NCI-H69 (cell line): ENCODE results near the gene ELP4.

Experiments used
- DNase-seq: peaks from one replicate; lab custom pipeline; 2025; lab: John Stamatoyannopoulos, UW

The ELP4 gene

DNA sequence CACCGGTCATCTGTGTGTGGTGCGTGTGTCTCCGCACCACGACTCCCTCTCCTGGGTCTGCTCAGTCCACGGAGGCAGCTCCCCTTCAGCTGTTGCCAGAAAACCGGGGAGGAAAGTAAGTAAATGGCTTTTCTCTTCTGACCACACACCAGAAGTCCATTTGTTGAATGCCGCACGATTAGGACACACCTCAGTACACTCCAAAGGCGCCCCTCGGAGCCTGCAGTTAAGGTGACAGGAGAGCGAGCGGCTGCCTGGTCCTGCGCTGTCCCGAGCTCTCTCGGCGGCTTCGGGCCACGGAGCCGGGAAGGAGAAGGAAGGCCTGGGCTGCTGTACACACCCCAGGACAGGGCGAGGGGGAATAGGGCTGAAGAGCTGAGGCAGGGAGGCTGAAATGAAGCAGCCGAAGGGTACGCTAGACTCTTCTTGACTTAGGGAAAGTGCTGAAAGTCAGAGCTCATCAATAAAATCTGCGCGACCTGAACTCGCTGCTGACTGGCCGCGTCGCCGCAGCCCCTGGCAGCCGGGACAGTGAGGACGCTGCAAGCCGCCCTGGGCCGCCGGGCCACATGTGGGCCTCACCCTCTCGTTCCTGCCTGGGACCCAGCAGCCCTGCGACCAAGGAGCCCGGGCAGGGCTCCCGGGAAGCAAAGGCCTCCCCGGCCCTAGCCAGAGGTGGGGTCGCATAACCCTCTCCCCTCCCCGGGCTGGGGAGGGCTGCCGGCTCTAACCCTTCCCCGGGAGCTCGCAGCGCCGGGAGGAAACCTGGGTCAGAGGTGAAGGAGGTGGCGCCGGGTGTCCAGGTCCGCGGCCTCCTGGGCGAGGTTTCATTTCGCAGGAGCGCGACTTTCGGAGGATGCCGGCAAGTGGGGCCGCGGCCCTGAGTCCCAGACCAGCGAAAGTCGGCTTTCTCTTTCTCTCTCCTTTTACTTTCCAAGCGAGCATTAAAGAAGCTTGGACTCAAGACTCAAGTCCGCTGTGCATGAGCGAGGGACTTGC lies 303.1 kb downstream of the ELP4 start:
- DNase-seq, result peak; percentile 85

DNA sequence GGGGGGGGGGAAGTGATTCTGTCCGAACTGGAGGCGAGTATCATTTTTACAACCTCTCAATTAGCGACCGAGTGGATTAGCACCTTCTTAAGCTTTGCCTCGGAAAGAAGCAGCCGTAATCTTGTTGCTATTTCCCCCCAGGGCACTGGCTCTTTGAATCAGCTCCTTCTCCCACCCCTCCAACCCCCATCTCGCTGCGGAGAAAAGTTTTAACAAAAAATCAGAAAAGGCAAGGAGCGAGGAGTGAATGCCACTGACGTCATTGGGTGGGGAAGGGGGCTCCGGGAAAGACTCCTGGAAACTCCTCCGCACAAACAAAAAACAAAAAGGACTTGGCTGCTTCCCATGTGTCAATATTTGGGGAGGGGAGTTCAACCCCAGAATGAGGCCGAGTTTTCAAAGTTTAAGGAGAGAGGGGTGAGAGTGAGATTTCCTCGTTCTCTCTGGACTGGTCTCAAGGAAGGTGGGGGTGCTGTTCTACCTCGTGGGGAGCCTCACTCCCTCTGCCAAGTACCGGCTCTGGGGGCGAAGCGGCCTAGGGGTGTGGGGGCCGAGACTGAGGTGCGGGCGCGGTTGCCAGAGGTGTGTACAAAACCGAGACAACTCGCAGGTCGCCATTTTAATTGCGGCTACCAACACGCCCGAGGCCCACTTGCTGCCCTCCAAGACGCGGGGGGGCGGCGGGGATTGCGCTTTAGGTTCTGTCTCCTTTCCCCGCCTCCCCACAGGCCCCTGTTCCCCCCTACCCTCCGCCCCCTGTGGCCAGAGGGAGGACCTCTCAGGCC lies 304.0 kb downstream of the ELP4 start:
- peak; percentile 75 for DNase-seq

DNA sequence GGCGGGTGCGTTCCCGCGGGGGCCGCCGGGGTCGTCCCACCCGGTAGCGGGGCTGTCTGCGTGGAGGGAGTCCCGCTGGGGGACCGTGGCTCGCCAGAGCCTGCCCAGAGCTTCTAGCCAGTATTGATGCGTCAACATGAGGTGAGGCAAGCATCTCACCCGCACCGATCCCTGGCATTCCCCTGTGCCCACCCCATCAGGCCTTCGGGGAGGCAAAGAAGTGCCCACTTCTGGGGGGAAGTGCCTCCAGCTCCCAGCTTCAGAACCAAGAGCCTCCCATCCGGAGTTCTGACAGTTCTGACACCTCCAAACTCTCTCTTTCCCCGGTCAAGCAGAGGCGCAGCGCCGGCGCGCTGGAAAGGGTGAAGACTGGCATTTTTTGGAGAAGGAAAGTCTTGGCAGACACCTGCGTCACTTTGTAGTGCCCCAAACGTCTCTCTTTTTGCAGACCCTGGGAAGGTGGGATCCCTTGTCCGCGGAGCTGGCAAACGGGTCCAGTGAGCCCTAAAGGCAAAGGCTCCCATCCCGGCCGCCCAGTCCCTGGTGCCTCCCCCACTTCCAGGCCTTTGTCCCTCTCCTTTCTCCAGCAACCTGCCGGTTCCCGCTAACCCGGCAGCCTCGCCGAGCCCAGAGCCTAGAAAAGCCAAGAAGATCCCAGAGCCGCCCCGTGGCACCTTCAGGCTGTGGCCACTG lies 304.8 kb downstream of the ELP4 start:
- DNase-seq, result peak; percentile 16

DNA sequence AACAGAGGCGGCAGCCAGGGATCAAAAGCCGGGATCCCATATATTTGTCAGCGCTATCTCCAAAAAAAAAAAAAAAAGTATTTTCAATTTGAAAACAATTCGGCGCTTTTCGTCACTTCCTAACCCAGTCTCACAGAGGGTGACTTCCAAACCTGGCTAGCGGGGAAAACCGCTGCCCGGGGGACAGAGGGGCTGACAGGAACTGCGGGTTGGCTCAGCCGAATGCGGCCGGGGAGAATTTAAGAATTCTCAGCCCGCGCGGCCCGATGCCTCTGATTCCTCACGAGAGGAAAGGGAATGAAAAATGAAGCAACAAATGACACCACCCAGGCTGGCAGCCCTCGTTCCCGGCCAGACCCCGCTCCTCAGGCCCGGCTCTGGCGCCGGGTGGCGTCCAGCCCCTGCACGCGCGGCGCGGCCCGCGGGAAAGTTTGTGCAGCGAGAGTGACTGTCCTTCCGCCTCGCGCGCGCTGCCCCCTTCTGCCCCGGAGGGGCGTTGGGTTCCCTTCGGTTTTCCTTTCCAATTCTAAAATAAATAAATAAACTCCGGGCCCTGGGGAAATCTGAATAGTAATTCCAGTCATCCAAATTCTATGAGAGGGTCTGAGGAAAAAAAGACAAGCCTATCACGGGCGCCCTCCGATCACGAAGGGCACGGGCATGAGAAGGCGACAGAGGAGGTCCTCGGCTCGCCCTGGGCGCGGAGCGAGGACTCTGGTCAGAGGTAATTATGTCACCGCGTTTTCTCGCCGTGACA lies 306.3 kb downstream of the ELP4 start:
- peak; percentile 39 for DNase-seq

DNA sequence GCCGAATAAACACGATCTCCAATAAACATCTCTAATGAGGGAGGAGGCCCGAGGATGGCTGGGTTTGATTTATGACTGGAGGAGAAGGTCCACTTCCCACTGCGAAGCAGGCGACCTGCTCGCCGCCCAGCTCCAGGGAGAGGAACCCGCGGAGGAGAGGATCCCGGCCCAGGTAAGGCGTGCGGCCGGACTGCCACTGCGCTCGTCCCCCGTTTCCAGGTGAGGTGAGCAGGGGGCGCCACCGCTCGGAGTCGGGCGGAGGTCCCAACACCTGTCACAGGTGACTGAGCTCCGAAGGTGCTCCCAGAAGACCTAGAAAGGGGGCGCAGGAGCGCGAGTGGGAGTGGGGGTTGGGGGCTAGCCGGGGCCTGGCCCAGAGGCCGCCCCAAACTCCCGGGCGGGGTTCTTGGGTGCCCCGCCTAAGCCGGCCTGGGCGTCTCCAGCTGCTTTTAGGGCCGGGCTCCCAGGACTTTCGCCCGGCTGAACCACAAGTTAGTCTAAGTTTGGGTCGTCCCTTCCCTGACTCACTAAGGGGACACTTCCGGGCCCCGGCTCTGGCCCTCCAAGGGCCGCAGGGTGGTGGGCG lies 307.0 kb downstream of the ELP4 start:
- DNase-seq, result peak; percentile 69

DNA sequence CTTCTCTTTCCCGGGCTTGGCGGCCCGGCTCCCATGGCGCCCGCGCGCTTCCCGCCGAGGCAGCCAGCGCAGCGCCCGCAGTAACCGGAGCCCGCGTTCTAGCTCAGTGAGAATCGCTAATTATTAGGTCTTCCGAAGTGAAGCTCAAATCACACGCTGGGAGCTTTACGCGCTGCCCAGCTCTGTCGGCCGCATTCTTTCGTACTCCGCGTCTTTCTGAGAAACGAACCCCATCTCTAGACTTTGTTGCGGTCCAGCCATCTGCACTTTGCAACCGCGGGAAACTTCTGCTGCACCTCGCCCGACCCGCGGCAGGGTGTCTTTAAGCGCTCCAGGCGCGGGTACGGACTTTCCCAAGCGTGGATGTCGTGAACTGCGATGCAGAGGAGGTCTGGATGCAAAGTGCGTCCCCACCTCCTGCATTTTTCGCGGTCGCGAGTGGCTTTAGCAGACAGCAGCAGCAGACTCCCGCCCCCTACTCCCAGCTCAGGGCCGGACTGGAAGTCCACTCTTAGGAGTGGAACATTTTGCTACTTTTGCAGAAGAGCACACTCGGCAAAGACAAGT lies 307.6 kb downstream of the ELP4 start:
- peak; percentile 73 for DNase-seq

DNA sequence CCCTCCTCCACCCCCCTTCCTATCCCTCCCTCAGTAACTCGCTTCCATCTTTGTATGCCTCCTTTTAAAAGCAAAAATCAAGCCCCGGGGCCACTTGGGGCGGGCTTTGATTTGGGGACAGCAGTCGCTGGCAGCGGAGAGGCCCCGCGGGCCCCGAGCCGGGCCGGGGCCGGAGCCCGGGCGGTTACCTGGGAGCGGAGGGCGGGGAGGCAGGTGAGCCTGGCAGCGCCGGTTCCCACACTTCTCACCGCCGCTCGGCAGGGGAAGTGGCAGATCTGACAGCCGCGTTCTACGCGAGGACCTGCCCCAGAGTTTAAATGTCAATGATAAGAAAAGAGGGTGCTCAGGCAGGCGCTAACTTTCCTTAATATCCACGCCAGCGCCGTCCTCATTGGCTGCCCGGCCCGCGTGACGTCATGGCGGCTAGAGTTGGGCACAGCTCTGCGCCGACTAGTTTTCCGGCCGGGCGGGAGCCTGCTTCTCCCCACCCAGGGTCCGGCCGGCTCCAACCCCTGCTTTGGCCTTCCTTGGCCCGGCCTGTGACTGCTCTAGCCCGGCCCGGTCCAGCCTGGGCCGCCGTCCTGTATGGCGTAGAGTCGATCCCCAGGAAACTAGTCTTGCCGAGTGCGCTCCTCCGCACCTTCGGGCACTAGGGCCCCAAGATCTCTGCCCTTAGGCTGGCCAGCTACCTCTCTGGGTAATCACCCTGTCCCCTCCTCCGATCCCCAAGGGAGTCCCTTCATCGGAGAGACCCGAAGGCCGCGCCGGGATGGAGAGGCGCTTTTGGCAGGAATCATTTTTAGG lies 308.3 kb downstream of the ELP4 start:
- peak; percentile 35 for DNase-seq

DNA sequence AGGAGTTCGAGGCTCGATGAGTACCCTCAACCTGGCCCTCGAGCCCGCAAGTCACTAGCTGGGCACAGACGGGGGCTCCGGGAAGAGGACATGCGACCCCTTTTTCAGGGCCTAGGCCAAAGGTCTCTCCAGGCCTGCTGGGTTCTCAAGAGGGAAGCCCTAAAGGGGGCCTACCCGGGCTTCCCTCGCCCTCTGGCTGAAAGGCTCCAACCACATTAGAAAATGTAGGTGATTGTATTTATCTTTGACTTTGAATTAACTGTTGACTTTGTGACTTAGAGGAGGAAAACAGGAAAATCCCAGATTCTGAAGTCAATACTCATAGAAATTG lies 308.8 kb downstream of the ELP4 start:
- DNase-seq, result no peak

DNA sequence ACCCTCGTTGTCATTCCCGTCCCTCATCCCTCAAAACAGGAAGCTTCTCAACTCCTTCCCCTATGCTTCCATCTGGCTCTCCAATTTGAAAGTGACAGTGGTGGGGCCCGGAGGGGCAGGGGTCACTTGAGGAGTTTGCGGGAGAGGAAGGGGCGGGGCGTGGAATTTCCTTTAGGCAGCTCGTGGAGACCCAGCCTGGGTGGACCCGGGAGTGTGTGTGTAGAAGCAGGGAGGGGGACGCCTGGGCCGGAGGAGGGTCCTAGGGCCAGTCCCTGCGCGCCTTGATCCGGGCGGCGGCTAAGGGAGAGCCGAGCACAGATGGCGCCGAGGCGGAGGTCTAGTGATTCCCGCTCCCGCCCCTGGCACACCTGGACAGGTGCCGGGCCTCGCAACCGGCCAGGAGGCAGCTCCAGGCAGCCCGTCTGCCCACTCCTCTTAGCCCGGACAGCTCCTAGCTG lies 309.3 kb downstream of the ELP4 start:
- no peak for DNase-seq

DNA sequence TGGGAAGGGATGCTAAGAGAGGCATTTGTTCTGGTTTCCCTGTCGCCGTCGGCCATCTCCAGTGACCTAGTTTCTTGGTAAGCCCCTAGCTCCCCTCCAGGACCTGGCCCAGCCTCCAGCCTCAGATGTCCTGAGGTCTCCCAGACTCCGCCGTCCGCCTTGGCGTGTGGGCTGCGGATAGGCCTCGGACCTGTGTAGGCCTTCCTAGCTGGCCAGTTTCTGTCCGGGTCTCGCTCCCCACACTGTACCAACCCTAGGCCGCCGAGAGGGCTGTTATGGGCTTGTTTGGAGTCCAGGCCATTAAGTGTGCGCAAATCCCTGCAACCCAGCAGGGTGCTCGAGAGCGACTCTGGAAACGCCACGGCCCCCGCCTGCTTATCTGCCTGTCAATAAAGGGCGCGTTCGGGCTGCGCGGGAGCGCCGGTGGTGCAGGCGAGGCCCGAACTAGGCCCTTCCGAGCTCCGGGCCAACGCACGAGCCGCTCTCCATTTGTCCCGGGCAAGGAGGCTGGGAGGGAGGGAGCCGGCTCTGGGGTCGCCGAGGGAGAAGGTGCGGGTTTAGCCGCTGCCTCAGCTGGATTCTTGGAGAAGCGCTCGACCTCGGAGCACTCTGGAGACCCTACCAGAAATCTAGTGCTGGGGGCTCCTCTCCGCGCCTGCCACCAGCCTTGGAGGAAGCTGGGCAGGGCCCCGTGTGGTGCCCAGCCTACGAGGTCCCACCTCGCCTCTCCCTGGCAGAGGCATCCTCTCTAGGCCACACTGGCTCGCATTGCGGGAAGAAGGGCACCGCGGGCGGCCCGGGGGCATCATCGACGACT lies 310.3 kb downstream of the ELP4 start:
- DNase-seq, result no peak

DNA sequence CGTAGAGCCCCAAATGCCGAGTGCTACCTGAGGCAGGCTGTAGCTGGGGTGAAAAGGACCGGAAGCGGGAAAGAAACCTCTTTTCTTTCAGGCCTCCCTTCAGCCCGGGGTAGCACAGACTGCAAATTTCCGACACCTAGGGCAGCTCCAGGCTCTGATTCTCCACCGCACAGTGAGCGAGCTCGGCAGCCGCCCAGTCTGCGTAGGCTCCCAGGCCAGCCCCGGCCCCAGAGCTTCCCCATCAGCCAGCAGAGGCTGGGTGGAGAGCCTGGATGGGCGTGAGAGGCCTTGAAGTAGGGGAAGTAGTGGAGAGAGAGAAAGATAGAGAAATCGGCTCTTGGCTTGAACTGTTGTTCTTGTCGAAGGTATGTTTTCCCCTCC lies 310.9 kb downstream of the ELP4 start:
- no peak for DNase-seq

DNA sequence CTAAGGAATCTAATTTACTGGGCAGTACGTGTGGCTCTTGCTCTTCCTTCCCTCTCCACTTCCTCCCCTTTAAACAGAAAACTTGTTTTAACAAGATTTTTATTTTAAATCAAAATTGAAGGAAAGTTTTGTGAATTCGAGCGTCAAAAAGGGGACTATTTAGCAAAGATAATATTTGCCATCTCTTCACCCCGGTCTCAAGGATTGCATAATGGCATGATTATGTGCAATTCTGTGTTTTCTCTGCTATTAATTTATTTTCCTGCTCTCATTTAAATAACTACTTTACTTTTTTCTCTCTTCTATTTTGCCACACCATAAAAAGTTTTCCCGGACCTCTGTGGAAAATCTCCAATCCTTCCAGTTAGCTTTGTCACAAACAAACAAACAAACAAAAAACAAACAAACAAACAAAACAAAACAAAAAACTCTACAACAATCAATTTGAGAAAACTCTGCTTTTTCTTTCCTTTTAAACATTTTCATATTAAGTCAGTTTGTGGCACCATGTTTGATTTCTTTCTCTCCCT lies 311.7 kb downstream of the ELP4 start:
- no peak for DNase-seq

DNA sequence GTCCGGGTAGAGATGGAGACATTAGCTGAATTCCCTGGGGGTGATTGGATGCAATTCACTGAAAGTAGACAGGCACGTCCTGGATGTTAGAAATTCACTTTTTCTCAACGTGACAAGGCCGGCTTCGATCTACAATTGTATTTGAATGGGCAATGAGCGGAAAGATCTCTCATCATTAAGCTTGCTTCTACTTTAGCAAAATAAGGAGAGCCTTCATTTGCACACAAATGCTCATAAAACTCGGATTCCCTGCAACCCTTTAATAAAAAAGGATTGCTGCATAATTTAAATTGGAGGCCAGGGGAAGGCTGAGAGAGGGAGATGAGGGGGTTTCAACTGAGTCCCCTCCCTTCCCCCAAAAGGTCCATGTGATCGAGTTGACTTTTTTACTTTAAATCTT lies 312.2 kb downstream of the ELP4 start:
- DNase-seq, result no peak

DNA sequence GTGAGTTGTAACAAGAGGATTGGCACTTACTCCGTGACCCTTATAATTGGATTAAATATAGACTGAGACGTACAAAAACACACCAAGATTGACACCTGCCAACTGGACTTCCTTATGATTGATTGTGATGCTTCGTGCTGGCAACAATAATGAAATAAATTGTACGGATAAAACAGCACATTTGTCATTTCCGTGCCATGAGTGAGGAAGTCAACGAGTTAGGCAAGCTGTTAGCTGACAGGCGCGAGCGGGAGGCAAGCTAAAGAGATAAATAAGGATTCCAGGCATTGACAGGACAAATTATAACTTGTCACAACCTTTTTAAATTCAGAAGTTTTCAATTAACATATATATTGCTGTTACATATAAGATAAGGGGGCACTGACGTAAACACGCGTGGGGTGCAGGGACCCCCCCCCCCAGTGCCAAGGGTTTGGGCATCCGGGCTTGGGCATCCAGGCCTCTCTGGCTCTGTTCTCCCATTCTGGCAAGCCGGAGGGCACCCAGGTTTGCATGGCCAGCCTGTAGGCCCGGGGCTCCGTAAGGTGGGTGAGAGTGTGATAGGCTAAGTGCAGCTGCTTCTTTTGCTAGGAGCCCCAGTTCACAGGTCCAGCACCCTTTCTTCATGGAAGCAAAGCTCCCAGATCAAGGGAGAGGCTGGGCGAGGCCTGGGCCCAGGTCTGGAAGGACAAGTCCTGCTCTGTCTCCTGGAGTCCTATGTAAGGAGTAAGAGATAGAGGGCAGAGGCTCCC lies 312.8 kb downstream of the ELP4 start:
- no peak for DNase-seq

DNA sequence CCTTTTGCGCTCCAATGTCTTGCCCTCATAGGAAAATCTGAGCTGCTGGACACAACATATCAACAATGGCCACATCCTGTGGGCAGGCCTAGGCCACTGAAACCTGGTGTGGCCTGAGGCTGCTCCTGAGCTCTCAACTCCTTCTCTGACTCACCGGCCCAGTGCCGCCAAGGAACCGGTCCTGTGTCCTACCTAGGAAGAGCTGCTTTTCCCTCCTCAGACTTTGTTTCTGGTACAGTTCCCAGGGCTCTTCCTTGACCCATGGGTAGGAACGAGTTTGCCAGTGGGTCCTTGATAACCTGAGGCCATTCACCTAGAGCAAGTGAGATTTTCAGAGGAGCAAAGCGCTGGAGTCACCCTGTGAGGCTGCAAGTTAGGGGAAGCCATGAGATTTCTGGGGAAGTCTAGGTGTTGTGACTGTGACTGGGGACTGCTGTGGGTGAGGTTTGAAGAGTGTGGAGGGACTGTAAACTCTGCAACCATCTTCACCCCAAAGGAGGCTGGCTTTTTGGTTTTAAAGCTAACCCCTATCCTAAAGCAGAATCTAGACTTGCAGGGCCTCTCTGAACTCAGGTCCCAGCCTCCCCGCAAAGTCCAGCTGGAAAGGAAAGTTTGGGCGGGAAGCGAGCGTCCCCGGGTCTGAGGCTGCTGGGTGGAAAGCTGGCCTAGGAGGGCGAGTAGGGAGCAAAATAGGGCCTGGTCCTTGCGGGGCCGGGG lies 313.5 kb downstream of the ELP4 start:
- no peak for DNase-seq

DNA sequence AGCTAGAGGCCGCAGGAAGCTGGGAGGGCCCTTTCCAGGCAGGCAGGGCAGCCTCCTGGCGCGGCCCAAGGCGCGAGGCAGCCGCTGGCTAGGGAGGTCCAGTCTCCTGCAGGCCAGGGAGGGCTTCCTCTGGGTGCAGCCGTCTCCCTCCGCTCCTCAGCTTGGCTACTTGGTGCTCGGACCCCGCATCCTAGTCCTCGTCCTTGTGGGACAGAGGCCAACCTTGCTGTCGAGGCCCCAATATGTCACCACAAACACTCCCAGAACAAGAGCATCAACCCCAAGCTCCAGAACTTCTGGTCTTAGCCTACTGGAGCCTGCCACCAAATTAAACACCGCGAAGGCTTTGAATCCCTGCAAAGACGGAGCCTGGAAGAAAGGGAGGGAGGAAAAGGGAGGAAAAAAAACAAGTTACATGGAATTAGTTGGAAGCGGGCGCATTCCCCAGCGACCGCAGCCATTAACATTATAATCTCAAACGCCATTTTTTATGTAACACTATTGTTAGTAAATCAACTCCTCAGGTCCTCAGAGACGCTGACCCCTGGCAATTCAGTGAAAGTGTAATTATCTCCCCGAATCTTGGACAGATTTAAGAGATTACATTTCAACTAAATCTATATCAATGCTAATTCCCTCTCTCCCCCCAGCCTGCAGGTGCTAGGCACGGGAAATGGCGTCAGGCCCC lies 314.2 kb downstream of the ELP4 start:
- no peak for DNase-seq

DNA sequence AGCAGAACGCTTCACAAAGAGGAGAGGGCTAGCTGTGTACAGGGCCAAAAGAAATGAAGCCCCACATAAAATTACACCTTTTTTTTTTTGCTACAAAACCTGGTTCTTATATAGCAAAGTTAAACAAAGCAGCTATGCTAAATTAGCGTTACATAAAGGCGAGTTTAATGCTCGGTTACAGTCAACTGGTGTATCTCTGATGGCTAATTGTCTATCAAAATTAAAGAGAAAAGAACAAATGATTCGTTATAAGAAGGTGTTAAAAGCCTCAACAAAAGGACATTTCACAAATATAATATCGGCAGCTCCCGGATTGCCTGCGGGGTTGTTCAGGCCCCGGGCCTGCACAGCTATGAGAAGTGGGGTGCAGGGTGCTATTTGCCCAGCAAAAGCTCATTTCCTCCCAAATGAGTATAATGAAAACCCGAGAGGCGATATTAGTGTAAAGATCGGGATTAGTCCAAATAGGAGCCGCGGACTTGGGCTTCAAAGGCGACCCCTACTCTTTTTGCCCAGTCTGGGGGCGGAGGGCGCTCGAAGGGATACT lies 314.8 kb downstream of the ELP4 start:
- no peak for DNase-seq
